Ishikawa (cell line): ENCODE measurements around the gene ALG8.

Source experiments
- CEBPB ChIP-seq: IDR thresholded peaks from 2 replicates; pipeline ENCODE4 v1.6.1; 2012
- CREB1 ChIP-seq: IDR thresholded peaks from 2 replicates; pipeline ENCODE4 v1.6.1; 2012; ENCODE audit warnings: low read depth
- EGR1 ChIP-seq: IDR thresholded peaks from 2 replicates; pipeline ENCODE4 v1.6.1; 2012
- EP300 ChIP-seq: IDR thresholded peaks from 2 replicates; pipeline ENCODE4 v1.6.1; 2012; ENCODE audit warnings: borderline replicate concordance
- FOXM1 ChIP-seq: IDR thresholded peaks from 2 replicates; pipeline ENCODE4 v1.6.1; 2012; ENCODE audit warnings: low read depth, borderline replicate concordance
- MAX ChIP-seq: IDR thresholded peaks from 2 replicates; pipeline ENCODE4 v1.6.1; 2012
- RAD21 ChIP-seq: IDR thresholded peaks from 2 replicates; pipeline ENCODE4 v1.6.1; 2012; ENCODE audit warnings: low read depth
- REST ChIP-seq: IDR thresholded peaks from 2 replicates; pipeline ENCODE4 v1.6.1; 2012; ENCODE audit warnings: low read depth, mild to moderate bottlenecking
- TAF1 ChIP-seq: IDR thresholded peaks from 2 replicates; pipeline ENCODE4 v1.6.1; 2012; ENCODE audit warnings: low read depth, mild to moderate bottlenecking
- TCF12 ChIP-seq: IDR thresholded peaks from 2 replicates; pipeline ENCODE4 v1.6.1; 2012; ENCODE audit warnings: low read depth
- TEAD4 ChIP-seq: IDR thresholded peaks from 2 replicates; pipeline ENCODE4 v1.6.1; 2012
- USF1 ChIP-seq: IDR thresholded peaks from 2 replicates; pipeline ENCODE4 v1.6.1; 2012
- YY1 ChIP-seq: IDR thresholded peaks from 2 replicates; pipeline ENCODE4 v1.6.1; 2012; ENCODE audit warnings: low read depth

- TF ChIP-seq RAD21 (no peak), TAF1 (no peak), CEBPB (no peak), CREB1 (no peak), MAX (no peak), TCF12 (no peak), YY1 (no peak), REST (no peak), EGR1 (no peak), EP300 (no peak), USF1 (no peak), FOXM1 (no peak), TEAD4 (no peak)
Observed at GRCh38 chr11:78180751-78181150, 41.3 kb upstream of the ALG8 start.
